Measurements from ENCODE around the gene SEC14L1.

SEC14L1 gene

DNA sequence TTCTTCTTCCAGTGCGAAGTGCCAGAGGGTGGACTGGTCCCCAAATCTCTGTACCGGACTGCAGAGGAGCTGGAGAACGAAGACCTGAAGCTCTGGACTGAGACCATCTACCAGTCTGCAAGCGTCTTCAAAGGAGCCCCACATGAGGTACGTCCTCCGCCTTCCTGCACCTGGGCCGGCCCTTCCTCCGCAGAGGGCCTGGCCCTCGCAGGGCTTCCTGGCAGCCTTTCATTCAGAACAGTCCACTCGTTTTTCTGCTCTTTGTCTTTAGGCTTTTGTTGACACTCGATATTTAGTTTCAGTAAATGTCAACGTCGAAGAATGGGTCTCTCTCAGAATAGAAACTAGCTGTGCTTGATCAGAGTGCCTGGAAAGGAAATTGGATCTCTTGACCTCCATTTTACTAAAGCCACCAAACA lies 68.6 kb downstream of the SEC14L1 start:
- TF ChIP-seq, protein P1, sequence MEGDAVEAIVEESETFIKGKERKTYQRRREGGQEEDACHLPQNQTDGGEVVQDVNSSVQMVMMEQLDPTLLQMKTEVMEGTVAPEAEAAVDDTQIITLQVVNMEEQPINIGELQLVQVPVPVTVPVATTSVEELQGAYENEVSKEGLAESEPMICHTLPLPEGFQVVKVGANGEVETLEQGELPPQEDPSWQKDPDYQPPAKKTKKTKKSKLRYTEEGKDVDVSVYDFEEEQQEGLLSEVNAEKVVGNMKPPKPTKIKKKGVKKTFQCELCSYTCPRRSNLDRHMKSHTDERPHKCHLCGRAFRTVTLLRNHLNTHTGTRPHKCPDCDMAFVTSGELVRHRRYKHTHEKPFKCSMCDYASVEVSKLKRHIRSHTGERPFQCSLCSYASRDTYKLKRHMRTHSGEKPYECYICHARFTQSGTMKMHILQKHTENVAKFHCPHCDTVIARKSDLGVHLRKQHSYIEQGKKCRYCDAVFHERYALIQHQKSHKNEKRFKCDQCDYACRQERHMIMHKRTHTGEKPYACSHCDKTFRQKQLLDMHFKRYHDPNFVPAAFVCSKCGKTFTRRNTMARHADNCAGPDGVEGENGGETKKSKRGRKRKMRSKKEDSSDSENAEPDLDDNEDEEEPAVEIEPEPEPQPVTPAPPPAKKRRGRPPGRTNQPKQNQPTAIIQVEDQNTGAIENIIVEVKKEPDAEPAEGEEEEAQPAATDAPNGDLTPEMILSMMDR (conservative IDR thresholded peaks at IDR 0.05; ENCODE audit: low read length), result no peak
- DNase-seq (ENCODE audit: low read depth), result no peak
- H3K4me3 ChIP-seq (ENCODE audit: low read length), result no peak overlapping the region

DNA sequence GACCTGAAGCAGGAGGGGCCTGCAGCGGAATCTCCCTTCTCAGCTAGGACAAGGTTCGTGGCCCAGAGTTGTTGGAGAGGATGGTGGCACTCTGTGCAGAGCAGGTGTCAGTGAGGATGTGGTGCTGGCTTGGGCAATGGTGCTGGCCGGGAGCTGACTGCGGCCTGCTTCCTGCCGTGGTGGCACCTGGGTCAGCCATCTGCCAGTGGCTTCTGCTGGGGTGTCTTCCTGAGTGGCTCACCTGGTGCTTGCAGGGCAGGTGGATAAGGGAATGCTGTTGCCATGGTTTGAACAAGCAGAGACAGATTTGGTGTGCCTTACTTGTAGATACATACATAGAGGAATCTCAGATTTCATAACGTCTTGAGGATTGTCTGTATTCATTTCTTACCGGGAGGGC lies 69.6 kb downstream of the SEC14L1 start:
- DNase-seq (ENCODE audit: low read depth), result no peak
- H3K4me3 ChIP-seq (ENCODE audit: low read length), result no peak overlapping the region
- TF ChIP-seq, protein P1 (conservative IDR thresholded peaks at IDR 0.05; ENCODE audit: low read length), result no peak

DNA sequence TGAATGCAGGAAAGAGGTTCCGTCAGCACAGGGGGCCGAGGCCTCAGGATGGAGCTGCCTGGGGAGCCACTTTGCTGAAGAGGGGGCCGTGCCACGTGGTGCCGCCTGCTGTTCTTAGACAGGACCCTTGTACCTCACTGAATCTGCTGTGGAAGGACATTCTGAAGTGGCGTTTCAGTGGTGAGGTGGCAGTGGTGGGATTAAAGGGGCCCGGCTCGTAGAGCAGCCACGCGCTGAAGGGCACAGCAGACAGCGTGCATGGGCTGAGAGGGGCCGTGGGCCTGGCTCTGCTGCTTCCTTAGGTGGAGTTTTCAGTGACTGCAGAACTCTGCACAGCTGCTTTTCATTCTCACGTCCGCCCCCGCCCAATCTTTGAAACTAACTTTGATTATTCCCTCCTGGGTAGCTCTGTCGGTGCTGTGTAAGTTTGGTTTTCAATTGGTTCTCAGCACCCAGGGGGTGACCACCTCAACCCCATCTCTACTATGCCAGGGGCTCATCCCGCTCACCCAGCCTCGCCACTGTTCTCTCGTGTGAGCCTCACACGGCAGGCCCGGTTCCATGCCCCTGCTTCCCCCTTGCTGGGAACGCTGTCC lies 70.3 kb downstream of the SEC14L1 start:
- H3K4me3 ChIP-seq (ENCODE audit: low read length), result no peak overlapping the region
- TF ChIP-seq, protein P1 (conservative IDR thresholded peaks at IDR 0.05; ENCODE audit: low read length), result no peak

DNA sequence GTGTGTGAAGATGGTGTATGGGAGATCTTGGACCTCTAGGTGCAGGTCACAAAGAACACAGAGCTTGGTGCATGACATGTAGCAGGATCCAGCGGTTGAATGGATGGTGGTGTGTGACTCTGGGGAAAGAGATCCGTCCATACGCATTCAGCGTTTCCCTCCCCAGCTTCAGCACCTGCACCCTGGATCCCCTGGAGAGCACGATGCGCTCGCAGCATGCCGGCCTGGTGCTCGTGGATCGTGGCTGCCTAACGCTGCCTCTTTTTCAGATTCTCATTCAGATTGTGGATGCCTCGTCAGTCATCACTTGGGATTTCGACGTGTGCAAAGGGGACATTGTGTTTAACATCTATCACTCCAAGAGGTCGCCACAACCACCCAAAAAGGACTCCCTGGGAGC lies 70.9 kb downstream of the SEC14L1 start:
- no peak overlapping the region for H3K4me3 ChIP-seq (ENCODE audit: low read length)
- no peak for DNase-seq (ENCODE audit: low read depth)
- TF ChIP-seq, protein P1 (conservative IDR thresholded peaks at IDR 0.05; ENCODE audit: low read length), result no peak

More for the DNA sequence above, 70.3 kb downstream of the SEC14L1 start:
- no peak for DNase-seq (ENCODE audit: low read depth)

DNA sequence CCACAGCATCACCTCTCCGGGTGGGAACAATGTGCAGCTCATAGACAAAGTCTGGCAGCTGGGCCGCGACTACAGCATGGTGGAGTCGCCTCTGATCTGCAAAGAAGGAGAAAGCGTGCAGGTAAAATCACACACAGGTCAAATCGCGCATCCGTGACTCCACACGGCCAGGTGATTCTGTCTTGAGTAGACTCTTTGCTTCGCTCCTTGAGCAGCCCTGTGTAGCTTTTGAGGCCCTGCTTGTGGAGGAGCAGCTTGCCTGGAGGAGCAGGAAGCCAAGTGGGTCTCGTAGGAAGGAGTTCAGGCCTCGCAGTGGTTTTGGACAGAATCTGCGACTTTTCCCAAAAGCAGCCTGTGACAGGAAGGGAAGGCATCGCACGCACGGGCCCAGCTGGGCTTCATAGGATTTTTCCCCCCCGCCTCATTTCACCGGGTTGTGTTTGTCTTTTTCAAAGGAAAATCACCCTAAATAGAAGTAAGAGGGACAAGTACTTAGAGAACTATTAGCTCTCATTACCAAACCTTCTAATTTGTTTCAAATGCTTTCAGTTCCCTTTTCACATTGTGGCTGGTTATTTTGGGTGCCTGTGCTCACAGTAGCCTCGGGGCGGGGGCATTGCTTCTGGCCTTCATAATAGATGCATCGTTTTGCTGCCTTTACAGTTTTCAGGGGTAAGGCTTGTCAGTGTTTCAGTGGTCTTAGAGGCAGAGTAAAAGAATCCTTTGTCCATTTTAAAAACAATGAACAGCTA lies 71.5 kb downstream of the SEC14L1 start:
- H3K4me3 ChIP-seq (ENCODE audit: low read length), result no peak overlapping the region
- DNase-seq (ENCODE audit: low read depth), result no peak
- TF ChIP-seq, protein P1 (conservative IDR thresholded peaks at IDR 0.05; ENCODE audit: low read length), result no peak

DNA sequence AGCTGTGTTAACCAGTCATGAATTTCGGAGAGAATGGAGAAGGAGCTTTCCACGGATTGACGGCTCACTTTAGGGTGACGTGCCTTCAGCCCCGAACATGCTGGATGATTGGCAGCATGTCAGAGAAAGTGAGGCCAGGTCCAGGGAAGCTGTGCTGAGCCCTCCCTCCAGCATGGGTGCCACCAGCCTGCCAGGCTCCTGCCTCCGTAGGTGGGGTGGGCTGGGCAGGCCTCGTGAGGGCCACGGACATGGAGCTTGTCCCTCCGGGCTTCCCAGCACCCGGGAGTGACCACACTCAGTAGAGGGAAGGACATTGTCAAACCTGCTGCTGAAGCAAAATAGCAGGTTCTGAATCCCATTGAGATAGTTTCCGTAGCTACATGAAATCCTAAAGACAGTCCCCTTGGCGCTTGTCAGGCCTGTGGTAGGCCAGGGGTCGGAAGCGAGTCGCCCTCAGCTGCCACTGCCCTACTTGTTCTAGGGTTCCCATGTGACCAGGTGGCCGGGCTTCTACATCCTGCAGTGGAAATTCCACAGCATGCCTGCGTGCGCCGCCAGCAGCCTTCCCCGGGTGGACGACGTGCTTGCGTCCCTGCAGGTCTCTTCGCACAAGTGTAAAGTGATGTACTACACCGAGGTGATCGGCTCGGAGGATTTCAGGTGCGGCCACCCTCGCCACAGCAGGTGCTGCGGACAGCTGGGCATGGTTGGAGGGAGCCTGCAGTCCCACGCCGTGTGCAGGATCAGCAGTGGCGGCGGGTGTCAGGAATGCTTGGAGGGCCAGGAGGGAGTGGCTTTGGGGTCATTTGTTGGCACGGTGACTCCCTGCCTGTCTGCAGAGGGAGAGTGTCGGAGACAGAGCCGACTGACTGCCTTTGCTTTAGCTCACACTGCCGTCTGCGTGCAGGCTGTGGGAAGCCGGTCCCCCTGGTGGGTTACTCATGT lies 72.3 kb downstream of the SEC14L1 start:
- H3K4me3 ChIP-seq (ENCODE audit: low read length), result no peak overlapping the region
- TF ChIP-seq, protein P1 (conservative IDR thresholded peaks at IDR 0.05; ENCODE audit: low read length), result no peak
- DNase-seq (ENCODE audit: low read depth), result no peak

Measured in AG10803 (cell line).